GM18870 (cell line): Measurements from ENCODE around the gene RETREG3.

ENCODE experiments used
- ATAC-seq: cut with Tn5 transposase; IDR thresholded peaks from one replicate; pipeline ENCODE4 v1.9.1; 2021; ENCODE audit warnings: moderate library complexity; ENCODE audit not compliant: unreplicated experiment

The RETREG3 gene

GRCh38 chr17:42535155-42536047 is 73.8 kb downstream of the RETREG3 start:
- peak; percentile 10 for ATAC-seq

- ATAC-seq: no peak
These were observed 77.5 kb downstream of the RETREG3 start for GRCh38 chr17:42531455-42532354.

GRCh38 chr17:42530952-42531454 is 78.2 kb downstream of the RETREG3 start:
- ATAC-seq: no peak
